GM19035 (cell line): Measurements from ENCODE around the gene TEX10.
"Not testable (repeated sequence)": the region's sequence is repeated elsewhere in the genome, so short reads cannot be mapped to it uniquely, and the experiment has no call there.

ENCODE experiments used
- ATAC-seq: cut with Tn5 transposase; IDR thresholded peaks from one replicate; pipeline ENCODE4 v1.9.1; 2021; ENCODE audit not compliant: unreplicated experiment

Gene TEX10

DNA sequence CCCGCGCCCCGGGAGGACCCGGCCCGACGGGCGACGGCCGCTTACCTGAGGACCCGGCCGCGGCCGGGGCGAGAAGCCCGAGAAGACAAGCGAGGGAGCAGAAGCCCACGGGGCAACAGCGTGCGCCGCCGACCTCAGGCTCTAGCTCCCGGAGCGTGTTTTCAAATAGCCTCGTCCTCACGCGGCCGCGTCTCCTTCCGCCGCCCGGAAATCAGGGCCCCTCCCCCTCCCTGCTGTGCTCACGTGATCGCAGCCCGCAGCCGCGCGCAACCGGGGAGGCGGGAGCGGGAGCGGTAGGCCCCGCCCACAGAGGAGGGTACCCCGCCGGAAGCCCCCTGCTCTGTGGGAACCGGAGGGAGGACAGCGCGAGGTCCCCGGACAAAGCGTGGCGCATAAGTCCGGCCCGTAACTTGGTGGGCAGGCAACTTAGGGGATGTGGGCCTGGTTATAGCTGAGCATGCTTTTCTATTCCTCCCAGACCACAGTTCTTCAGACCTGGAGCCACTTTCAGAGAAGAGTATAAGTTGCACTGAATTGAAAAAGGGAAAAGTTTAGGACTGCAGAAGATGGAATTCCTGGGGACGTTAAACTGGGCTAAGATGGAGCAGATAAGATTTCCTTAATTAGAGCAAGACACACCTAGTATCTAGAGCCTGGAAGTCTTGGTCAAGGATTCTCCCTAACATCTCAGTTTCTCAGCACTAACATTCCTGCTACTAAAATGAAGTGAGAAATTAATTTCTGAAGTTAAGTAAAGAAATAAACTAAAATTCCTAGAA is at the start of gene TEX10:
TEX10 (minus strand) TSS at position 216 of the 779 bp plus-strand sequence. CDS start 3,579 bp downstream, outside the sequence.
- ATAC-seq = peak; percentile 75

DNA sequence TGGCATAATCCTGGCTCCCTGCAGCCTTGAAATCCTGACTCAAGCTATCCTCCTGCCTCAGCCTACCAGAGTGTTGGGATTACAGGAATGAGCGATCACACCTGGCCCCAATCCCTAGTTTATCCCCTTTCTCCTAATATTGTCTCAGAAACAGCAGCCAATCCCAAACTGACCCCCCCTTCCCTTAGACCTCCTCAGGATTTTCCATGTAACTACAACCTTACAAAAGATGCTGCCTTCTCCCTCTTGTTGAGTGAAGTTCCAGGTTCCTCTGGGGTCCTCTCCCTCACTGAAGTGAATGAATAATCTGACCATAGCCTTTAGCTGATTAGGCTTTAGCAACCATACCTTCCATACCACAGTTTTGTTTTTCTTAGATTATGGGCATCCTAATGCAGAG is 48.3 kb upstream of the TEX10 start:
- ATAC-seq = no peak

- ATAC-seq = no peak
Observed at GRCh38 chr9:100397529-100398266, 45.0 kb upstream of the TEX10 start.

- no peak for ATAC-seq
Observed at GRCh38 chr9:100396769-100397168, 44.0 kb upstream of the TEX10 start.

DNA sequence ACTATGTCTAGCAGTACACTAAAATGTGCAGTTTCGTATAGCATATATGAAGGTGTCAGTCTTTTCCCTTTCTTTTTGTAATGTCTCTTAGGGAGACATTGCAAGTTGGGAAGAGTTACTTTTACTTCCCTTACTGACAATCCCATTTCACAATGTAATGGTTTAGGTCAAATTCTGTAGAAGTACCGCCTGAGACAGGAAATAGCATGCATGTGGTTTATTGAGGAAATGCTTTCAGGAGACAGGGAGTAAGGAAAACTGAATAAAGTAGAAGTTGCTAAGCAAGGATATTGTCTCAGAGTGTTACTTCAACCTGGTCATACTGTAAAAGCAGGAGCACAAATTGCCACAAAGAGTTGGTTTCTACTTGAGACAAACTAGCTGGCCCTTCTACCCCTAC is 42.1 kb upstream of the TEX10 start:
- no peak for ATAC-seq

- no peak for ATAC-seq
Observed at GRCh38 chr9:100394032-100394695, 41.4 kb upstream of the TEX10 start.

DNA sequence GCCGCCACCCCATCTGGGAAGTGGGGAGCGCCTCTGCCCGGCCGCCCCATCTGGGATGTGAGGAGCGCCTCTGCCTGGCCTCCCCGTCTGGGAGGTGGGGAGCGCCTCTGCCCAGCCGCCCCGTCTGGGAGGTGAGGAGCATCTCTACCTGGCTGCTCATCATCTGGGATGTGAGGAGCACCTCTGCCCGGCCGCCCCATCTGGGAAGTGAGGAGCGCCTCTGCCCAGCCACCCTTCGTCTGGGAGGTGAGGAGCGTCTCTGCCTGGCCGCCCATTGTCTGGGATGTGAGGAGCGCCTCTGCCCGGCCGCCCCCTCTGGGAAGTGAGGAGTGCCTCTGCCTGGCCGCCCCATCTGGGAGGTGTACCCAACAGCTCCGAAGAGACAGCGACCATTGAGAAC is 40.2 kb upstream of the TEX10 start:
- not testable (repeated sequence) for ATAC-seq

- ATAC-seq = no peak
Observed at GRCh38 chr9:100379862-100380261, 27.1 kb upstream of the TEX10 start.

DNA sequence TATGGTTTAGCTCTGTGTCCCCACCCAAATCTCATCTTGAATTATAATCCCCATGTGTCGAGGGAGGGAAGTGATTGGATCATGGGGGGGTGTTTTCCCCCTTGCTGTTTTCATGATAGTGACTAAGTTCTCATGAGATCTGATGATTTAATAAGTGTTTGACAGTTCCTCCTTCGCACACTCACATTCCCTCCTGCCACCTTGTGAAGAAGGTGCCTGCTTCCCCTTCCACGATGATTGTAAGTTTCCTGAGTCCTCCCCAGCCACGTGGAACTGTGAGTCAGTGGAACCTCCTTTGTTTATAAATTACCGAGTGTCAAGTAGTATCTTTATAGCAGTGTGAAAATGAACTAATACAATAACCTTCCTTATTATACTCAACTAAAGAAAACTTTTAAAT is 24.3 kb upstream of the TEX10 start:
- ATAC-seq = no peak

DNA sequence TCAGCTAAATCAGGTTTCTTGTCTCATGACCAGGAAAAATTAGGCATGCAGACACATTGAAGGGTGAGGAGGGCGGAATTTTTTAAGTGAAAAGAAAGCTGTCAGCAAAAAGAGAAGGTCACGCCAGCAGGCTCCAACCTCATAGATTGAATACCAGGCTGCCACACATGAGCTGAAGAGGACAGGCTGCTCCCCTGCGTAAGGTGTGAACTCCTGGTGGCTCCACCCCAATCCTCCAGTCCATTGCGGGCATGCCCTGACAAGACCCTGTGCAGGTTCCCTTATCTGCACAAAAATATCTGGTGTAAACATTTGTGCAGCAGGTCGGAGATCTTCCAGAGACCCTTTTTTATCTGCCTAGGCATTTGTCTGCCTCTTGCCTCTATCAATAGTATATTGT is 22.9 kb upstream of the TEX10 start:
- ATAC-seq = no peak

DNA sequence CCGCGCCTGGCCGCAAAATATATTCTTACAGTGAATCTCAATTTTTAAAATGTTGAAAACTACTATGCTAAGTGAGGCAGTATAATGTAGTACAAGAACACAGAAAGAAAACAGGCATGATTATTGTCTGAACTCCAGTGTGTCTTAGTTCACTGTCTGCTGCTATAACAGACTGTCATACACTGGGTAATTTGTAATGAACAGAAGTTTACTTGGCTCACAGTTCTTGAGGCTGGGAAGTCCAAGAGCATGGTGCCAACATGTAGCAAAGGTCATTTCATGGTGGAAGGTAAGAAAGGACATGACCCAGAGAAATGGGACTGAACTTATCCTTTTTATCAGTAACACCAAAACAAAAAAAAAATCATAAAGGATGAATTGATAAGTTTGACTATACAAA is 19.9 kb upstream of the TEX10 start:
- ATAC-seq = no peak

- no peak for ATAC-seq
Observed at GRCh38 chr9:100370064-100370723, 17.5 kb upstream of the TEX10 start.

DNA sequence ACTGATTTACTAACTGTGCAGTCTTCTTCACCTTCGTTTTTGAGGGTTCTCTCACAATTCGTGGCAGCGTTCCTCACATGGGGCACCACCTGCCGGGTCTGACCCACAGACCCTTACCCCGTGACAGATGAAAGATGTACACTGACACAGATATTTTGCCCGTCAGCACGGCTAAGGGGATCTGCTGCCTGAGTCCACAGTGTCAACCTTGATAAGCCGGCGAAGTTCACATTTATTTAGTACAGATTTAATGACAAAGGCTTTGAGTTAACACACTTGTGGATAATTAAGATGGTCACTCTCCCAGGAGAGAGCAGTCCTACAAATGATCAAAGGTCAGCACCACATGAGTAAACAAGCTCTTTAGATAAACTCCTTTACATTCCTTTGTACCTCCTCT is 15.9 kb upstream of the TEX10 start:
- ATAC-seq = no peak

GRCh38 chr9:100366121-100366520 is 13.4 kb upstream of the TEX10 start:
- no peak for ATAC-seq

- ATAC-seq = no peak
Observed at GRCh38 chr9:100364013-100364412, 11.3 kb upstream of the TEX10 start.

DNA sequence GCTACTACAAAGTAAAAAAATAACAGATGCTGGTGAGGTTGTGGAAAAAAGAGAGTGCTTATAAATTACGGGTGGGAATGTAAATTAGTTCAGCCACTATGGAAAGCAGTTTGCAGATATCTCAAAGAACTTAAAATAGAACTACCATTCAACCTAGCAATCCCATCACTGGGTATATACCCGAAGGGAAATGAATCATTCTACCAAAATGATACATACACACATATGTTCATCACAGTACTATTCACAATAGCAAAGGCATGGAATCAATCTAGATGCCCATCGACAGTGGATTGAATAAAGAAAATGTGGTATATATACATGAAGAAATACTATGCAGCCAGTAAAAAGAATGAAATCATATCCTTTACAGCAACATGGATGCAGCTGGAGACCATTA is 6.3 kb upstream of the TEX10 start:
- ATAC-seq = no peak

DNA sequence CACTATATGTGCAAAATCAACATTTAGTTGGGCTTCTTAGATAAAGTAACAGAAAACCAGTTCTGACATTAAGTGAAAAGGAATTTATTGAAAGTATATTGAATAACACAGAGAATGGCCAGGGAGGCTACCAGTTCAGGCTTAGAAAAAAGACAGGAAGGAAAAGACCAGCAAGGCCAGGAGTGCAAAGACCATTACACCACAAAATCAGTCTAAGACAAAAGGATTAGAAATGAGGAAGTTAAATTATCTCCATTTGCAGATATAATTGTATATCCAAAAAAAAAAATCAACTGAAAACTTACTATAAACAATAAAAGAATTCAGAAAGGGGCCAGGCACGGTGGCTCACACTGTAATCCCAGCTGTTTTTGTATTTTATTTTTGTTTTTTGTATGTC is 4.8 kb upstream of the TEX10 start:
- no peak for ATAC-seq

GRCh38 chr9:100355561-100355960 is 2.8 kb upstream of the TEX10 start:
- ATAC-seq = no peak

- ATAC-seq = no peak
Observed at GRCh38 chr9:100354121-100354800, 1.5 kb upstream of the TEX10 start.

GRCh38 chr9:100352201-100352726 is 478 bp downstream of the TEX10 start:
- peak; percentile 43 for ATAC-seq

DNA sequence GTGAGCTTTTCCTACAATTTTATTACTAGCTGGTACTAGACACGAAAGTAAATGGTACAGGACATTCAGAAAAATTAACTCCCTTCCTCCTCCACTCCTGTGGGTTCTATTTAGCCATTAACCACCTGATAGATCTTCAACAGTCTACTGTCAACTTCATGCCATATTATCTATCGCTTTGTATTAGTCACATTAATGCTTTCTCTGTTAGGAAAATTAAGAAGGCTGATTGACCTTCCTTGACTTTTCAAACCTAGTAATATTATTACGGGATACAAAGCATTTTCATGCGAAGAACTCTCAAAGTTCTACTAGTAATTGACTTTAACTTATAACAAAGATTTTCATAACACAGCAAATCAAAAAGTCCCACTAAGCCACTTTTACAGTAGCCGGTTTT is 1.2 kb downstream of the TEX10 start:
- no peak for ATAC-seq
